22Rv1 (cell line): ENCODE measurements around the gene DEUP1.

Experiments used
- H3K27ac ChIP-seq: fragments of 450-650 bp; 2 replicates; pipeline ENCODE4 v1.5.1; 2017
- CTCF ChIP-seq: fragments of 450-650 bp; IDR thresholded peaks from 2 replicates; pipeline ENCODE4 v1.5.1; 2017; ENCODE audit warnings: mild to moderate bottlenecking
- ZFX ChIP-seq: fragments of 450-650 bp; IDR thresholded peaks from 2 replicates; pipeline ENCODE4 v1.6.1; 2017; ENCODE audit warnings: antibody characterized with exemption, borderline replicate concordance

The DEUP1 gene

GRCh38 chr11:93482556-93482955 lies 152.0 kb downstream of the DEUP1 start:
- H3K27ac ChIP-seq: peak overlapping the region; percentile 49; the same call in 1 of the 2 replicates
- TF ChIP-seq ZFX: no peak
- no peak for TF ChIP-seq CTCF

- TF ChIP-seq ZFX (no peak), CTCF (no peak)
- no peak overlapping the region for H3K27ac ChIP-seq
Observed at GRCh38 chr11:93484716-93485115, 154.2 kb downstream of the DEUP1 start.

- H3K27ac ChIP-seq: no peak overlapping the region
- TF ChIP-seq ZFX: no peak
- TF ChIP-seq CTCF: no peak
Observed at GRCh38 chr11:93485983-93486382, 155.4 kb downstream of the DEUP1 start.

- TF ChIP-seq ZFX (no peak), CTCF (no peak)
- no peak overlapping the region for H3K27ac ChIP-seq
Observed at GRCh38 chr11:93487032-93487483, 156.5 kb downstream of the DEUP1 start.
